HG03469 (cell line): Measurements from ENCODE around the gene MKRN3.

Experiments used
- ATAC-seq: cut with Tn5 transposase; IDR thresholded peaks from one replicate; pipeline ENCODE4 v1.9.1; 2021; ENCODE audit warnings: mild to moderate bottlenecking, moderate library complexity, moderate number of reproducible peaks; ENCODE audit not compliant: unreplicated experiment

Gene MKRN3

DNA sequence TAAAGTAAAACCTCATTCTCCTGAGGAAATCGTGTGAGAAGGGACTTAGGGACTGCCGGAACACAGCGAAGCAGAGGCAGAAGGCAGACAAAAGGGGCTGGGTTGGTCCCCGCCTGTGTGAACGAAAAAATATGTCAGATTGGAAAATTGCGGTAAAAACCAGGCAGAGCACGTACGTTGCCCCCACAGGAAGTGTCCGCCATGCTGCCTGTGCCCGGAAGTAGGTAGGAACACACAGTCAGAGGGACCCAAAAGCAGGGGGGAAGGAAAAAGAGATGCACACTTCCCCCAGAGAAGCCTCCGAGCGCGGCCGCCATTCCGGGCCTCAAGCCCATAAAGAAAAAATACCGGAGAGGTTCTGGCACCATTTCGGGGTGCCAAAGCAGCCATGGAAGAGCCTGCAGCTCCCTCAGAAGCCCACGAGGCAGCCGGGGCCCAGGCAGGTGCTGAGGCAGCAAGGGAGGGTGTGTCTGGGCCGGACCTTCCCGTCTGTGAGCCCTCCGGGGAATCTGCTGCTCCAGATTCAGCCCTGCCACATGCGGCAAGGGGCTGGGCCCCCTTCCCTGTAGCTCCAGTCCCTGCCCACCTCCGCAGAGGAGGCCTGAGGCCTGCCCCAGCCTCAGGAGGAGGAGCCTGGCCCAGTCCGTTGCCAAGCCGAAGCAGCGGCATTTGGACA lies at the start of gene MKRN3:
Gene MKRN3, plus strand, starts transcription at position 280 of the 676 bp plus-strand sequence. Its CDS starts 109 bp downstream, at position 389.
- no peak for ATAC-seq

DNA sequence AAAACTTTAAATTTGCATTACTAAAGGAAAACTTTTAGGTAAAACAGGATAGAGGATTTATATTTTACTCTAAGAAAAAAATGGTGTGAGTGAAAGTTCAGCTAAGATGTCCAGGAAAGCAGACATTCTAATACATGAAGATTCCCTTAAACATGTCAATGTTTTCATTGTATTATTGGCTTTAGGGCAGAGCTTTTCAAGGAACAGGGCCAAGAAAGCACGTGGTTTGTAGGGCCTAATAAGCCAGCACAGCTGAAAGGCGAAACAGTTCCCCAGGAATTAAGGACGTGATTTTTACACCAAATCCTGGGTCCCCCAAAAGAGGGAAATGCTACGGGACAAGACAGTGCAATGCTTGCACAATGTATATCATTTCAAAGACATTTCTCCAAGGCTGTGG lies 48.6 kb upstream of the MKRN3 start:
- no peak for ATAC-seq

DNA sequence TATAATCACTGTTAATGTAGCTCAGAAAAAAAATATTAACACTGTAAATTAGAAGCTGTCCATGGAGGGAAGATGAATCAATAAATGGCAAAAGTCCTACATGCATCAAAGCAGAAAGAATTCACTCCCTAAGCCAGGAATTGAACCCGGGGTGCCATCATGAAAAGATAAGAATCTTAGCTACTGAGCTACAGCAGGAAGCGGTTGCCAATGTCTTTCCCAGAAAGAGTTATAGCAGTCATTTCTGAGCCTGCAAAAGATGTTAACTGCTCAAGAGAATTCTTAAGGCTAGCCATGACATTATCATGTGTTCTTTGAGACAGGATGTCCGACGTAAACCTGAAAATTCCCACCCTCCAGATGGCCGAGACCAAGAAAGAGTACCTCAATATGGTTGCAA lies 47.4 kb upstream of the MKRN3 start:
- no peak for ATAC-seq

DNA sequence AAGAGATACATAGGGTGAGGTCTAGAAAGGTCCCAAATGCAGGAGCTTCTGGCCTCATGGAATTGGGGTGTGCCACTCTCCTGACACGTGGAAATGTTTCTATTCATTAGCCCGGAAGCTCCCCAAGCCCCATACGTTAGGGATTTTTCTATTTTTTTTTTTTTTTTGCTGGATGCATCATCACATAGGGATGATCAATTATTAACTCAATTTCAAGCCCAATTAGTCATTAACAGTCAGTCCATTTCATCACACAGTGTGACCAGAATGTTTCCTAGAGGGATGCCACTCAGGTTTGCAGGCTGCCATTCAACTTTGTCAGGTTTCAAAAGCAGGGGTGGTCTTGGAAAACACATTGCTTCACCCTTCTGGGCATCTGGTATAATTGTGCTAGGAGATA lies 40.7 kb upstream of the MKRN3 start:
- no peak for ATAC-seq

DNA sequence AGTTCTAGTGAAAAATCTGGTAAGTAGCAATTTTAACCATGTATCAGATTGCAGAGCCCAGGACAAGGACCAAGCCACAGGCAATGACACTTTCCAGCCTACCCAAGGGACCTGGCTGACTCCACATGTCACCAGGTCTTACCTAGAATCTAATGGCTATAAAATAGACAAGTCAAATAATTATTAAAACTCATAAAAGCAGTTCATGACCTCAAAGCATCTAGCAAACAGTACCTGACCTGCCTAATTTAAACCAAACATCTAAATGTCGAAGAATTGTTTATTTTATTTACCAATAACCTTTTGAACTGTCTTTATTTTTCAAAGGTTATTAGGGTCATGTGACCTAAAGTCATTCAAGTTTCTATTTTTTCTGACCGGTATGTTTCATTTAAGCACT lies 35.6 kb upstream of the MKRN3 start:
- no peak for ATAC-seq

DNA sequence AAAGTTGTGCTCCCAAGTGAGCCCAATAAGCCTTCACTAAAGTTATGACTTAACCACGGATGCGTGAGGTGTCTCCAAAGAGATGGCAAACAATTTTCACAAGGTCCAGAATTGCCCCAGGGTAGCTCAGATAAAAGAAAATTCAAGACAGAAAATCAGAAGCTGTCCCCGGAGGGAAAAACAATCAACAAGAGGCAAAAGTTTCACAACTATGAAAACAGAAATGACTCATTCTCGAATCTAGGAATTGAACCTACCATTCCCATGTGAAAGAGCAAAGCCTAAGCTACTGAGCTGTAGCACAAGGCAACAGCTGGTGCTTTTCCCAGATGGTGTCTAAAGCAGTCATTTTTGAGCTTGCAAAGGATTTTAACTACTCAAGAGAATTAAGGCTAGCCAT lies 33.5 kb upstream of the MKRN3 start:
- no peak for ATAC-seq

DNA sequence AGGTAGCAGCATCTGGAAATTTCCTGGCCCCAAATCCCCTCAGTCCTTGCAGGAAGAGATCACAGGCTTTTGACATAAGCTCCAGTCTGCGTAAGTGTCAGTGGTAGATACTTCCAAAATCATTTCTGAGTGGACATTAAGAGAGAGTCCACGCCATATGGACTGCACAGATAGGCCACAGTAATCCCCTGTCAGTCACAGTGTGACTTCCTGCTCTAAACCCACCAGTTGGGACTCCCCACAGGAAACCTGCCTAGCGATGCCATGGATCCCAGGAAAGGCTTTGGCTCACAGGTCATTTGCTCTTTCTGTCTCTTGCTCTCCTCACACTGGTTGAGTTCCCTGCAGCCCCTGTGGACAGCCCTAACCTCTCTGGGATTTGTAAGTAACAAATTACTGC lies 28.8 kb upstream of the MKRN3 start:
- no peak for ATAC-seq

DNA sequence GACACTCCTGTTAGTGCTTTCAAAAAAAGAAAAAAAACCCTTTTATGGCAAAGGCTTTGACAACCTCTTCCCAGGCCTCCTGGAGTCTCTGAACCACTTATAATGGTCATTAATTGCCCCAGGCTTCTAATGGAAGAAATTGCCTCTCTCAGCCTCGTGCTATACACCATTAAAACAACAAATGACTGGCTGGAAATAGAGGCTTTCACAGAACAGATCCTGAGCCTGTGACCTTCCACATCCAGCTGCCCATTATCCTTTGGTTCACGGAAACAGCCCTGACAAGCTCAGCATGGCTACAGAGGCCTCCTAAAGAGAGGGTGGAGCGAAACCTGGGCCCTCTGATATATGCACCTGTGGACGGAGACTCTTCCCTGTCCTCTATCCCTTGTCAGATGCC lies 26.8 kb upstream of the MKRN3 start:
- no peak for ATAC-seq

DNA sequence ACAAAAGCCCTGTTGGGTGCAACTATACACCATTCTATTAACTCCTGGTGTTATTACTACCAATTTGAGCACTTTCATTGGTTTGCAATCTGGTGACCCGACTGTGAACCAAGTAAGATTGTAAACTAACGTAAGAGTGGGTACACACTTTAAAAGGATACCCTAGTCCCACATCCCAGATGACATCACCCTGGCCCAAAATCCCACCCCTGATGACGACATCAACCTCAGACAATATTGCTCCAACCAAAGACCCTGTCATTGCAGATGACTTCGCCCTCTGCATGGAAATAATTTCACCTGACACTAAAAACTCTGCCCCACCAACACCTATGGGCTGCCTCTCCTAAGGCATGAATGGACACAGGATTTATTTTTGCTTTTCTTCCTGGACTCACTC lies 25.6 kb upstream of the MKRN3 start:
- no peak for ATAC-seq

DNA sequence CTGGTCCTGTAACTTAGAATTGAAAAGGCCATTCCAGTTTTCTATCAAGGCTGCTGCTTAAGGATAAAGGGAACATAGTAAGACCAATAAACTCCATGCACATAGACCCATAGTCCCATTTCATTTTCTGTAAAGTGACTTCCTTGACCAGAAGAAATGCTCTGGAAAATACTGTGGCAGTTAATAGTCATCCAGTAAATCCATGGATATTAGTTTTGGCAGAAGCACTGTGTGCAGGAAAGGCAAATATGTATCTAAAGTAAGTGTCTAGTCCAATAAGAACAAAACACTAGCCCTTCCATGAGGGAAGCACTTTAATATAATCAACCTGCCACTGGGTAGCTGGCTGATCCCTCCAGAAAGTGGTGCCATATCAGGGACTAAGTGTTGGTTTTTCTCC lies 19.3 kb upstream of the MKRN3 start:
- no peak for ATAC-seq

DNA sequence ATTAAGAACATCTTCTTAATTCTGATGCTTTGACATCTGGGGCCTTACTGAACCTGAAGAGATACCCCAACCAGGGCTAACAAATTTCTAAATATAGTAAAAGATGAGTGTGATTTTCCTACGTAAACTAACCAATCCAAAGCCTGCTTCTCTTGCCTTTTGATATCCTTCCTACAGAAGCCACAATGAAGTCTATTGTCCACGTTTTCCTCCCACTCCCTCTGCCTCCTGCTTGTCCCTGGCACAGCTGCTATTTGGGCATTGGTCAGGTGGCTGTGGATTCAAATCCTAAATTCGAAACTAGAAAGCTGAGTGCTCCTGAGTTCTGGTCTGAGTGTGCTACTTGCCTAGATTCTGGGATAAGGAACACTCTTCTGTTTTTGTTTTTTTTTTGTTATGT lies 17.4 kb upstream of the MKRN3 start:
- ATAC-seq: no peak

DNA sequence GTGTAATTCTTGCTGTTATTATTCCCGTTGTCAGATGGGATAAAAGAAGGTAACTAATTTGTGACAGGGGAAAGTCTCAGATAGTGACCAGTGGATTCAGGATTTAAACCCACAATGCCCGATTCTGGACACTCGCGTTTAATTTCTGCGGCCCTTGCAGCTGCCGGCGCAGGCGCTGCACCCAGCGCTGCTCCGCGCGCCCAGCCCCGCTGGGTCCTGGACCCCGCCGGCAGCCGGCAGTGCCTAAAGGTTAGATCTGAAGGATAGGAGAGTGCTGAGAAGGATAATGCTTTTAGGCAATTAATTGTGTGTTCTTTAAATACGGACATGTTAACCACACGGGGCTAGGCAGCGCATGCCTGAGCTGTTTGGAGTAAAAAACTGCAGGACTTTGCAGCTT lies 3.6 kb upstream of the MKRN3 start:
- no peak for ATAC-seq

DNA sequence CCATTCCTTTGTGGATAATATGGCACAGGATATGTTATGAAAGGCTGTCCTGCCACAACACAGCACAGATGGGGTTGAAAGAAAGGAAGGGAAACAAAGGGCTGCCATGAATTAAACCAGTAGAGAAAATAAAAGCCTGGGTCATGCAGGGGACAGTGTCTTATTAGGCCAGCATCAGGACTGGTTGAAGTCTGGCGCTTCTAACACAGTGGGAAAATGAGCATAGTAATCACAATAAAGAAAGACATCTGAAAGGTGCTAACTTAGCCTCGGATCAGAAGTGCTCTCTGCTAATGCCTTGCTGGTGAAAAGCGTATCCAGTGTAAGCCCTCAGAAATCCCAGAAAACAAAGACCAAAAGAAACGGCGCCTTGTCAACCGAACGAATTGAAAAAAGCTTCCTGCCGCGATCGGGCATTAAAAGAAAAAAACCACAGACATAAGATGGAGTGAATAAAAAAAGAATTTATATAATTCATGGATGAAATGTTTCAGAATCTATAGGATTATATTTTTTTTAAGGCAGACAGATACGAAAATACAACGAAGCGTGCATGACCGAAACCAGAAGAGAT lies 566 bp upstream of the MKRN3 start:
- no peak for ATAC-seq

DNA sequence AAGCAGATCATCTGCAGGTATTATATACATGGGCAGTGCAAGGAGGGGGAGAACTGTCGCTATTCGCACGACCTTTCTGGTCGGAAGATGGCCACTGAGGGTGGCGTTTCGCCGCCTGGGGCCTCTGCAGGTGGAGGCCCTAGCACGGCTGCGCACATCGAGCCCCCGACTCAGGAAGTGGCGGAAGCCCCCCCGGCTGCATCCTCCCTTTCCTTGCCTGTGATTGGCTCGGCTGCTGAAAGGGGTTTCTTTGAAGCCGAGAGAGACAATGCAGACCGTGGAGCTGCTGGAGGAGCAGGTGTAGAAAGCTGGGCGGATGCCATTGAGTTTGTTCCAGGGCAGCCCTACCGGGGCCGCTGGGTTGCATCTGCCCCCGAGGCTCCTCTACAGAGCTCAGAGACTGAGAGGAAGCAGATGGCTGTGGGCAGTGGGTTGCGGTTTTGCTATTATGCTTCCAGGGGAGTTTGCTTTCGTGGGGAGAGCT lies 639 bp downstream of the MKRN3 start:
- ATAC-seq: no peak

DNA sequence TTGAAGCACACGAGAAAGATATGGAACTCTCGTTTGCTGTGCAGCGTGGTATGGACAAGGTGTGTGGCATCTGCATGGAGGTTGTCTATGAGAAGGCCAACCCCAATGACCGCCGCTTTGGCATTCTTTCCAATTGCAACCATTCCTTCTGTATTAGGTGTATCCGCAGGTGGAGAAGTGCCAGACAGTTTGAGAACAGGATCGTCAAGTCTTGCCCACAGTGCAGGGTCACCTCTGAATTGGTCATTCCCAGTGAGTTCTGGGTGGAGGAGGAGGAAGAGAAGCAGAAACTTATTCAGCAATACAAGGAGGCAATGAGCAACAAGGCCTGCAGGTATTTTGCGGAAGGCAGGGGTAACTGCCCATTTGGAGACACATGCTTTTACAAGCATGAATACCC lies 1.2 kb downstream of the MKRN3 start:
- no peak for ATAC-seq

DNA sequence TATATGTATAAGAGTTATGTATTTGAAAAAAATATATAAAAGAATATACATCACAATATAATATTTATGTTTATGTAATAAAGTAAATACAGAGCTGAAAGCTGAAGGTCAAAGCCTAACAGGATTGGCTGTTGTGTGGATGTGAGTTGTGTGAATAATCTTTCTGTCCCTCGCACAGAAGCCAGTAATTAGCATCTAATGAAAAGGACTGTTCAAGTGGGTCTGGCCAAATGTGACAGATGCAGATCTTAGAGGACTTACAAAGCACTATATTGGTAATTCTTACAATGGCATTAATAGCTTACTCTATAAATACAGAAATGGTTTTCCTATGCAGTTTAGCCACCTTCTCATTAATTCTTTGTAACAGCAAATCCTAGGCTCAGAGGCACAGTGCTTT lies 2.4 kb downstream of the MKRN3 start:
- ATAC-seq: no peak

DNA sequence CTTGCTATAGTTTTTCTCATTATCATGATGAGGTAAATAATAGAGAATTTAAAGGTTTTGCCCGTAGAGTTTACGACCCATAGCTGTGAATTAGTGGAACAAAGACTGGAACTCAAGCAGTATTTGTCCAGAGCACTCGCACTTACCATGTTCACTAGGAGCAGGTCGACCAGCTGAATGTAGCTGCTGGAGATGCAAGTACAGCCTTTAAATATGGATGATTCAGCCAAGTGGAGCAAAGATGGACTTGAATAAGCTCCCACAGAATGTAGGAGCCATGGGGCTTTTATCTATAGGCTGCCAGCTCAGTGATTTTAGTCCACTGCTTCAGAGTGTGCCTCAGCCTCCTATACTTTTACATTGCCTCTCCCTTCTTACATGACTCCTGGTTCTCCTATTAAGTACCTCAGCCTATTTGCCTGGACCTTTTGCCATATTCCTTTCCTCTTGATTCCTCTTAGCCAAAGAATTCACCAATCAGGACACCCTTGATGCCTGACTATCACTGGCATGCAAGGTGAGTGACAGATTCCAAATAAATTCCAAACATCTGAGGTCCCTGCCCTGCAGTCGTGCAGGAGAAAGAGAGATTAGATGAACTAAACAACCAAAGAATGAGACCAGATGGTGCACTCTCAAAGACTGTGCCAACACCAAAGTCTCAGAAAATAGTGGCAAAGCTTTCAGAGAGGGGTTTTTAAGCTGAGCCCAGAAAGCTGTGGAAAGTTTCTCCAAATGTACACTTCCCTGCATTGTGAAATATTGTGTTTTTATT lies 3.9 kb downstream of the MKRN3 start:
- ATAC-seq: no peak

DNA sequence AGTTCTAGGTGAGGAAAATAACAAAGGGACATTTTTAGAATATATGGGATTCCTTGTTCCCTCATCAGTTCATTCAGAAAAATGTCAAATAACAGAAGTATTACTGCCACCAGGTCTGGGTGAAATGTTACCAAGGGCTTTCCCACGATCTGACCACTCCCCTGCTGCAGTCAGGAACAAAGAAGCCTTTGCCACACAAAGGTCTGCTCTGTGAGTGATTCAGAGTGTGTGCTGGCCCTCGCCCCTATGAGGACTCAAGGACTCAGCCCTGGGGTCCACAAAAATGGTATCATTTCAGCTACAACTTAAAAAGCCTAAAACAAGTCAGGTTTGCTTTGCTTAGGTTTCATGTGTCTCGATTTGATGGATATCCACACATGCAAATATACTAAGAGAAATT lies 5.0 kb downstream of the MKRN3 start:
- ATAC-seq: no peak

DNA sequence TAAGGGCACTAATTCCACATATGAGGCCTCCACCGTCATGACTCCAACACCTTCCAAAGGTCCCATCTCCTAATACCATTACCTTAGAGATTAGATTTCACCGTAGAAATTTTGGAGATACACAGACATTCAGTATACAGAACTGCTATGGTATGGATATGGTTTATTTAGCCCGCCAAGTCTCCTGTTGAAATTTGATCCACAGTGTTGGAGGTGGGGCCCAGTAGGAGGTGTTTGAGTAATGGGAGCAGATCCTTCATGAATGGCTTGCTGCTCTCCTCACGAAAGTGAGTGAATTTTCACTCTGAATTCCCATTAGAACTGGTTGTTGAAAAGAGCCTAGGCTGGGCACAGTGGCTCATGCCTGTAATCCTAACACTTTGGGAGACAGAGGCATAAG lies 7.4 kb downstream of the MKRN3 start:
- no peak for ATAC-seq

DNA sequence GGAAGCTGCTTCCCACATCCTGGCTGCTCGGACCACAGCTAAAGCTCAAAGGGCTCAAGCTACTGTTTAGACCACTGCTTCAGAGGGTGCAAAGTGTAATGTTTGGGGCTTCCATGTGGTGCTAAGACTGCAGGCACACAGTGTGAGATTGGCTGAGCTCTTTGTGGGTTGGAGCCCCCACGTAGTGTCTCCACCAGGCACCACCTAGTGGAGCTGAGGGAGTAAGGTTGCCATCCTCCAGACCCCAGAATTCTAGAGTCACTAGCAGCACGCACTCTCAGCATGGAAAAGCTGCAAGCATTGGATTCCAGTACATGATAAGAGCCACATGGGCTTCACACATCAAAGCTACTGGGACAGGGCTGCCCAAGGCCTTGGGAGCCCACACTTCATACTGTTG lies 9.3 kb downstream of the MKRN3 start:
- no peak for ATAC-seq

DNA sequence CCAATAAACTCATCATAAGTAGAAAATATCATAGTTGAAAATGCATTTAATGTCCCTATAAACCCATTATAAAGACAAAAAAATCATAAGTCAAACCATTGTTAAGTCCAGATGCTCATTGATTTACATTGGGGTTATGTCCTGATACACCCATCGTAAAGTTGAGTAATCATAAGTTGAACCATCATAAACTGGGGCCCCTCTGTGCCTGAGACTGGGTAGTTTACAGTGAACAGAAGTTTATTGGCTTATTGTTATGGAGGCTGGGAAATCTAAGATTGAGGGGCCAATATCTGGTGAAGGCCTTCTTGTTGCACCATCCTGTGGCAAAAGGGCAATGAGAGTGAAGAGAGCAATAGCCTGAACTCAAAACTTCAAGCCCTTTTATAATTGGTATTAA lies 10.6 kb downstream of the MKRN3 start:
- ATAC-seq: no peak

DNA sequence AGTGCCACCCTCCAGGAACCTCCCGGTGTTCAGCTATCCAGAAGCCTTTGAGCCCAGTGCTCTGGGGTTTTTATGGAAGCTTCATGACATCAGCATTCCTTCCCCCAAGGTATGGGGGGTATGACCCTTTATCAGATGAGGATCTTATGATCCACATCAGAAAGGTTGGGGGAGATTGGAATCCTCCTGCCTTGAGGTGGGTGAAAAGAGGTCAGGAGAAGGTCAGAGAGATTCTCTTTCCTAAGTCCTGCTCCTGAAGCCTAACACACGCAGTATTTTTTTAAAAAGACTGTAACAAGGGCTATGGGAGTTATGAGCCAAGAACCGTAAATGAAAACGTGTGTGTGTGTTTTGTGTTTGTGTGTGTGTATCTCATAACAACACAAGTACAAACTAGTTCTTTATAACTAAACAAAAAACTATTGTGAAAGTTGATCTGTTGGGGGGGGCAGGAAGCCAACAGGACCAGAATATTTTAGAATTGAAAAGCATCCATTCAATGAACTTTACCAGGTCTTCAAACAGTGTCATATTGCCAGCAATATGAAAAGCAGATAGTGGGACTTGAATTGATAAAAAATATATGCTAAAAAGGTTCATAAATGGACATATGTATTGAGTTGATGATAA lies 13.2 kb downstream of the MKRN3 start:
- no peak for ATAC-seq
